Fibroblast of skin of left biceps (primary cell): ENCODE measurements around the gene P3H2.
"Not testable (repeated sequence)": the region's sequence is repeated elsewhere in the genome, so short reads cannot be mapped to it uniquely, and the experiment has no call there.

Experiments
- DNase-seq, 2 experiments: peaks; one replicate each; pipeline ENCODE4 v3.0.0-alpha.2; 2013; ENCODE audit warnings: low read depth in 2 of 2

The P3H2 gene

DNA sequence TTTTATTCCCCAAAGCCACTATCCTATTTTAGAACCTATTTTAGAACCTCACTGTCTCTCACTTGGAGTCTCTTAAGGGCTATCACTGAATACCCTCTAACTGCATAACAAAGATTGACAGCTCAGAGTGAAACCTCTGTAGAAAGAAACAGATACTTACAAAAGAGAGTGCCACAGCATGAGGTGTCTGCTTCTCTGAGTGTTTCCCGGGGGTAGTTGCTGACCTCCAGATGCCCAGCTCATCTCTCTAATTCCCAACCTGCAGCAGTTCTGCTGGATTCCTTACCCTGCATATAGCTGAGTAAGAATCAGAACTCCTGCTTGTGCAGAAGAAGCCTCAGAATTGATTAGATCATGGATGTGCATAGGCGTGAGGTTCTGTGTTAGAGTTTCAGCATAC, 34.5 kb downstream of the P3H2 start:
- DNase-seq, result no peak

- DNase-seq, result no peak
These were observed 35.7 kb downstream of the P3H2 start for GRCh38 chr3:190084983-190085382.

DNA sequence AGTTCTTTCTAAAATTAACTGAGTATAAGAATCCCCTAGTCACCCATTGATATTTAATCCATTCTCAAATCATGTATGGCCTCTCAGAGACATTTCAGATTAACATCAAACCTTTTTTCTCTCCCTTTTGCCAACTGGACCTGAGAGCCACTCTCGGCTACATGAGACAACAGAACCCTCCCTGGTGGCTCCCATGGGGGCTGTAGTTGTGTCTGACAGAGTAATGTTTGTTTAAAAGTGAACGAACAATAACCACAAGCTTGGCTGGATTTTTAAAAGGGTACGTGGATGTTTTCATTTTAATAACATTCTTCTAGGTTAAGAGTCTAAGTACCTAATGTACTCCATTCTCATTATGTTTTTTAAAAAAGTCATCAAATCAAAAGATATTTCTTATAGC, 37.1 kb downstream of the P3H2 start:
- no peak for DNase-seq

GRCh38 chr3:190081389-190081788, 39.3 kb downstream of the P3H2 start:
- no peak for DNase-seq

GRCh38 chr3:190079173-190079572, 41.5 kb downstream of the P3H2 start:
- not testable (repeated sequence) for DNase-seq

DNA sequence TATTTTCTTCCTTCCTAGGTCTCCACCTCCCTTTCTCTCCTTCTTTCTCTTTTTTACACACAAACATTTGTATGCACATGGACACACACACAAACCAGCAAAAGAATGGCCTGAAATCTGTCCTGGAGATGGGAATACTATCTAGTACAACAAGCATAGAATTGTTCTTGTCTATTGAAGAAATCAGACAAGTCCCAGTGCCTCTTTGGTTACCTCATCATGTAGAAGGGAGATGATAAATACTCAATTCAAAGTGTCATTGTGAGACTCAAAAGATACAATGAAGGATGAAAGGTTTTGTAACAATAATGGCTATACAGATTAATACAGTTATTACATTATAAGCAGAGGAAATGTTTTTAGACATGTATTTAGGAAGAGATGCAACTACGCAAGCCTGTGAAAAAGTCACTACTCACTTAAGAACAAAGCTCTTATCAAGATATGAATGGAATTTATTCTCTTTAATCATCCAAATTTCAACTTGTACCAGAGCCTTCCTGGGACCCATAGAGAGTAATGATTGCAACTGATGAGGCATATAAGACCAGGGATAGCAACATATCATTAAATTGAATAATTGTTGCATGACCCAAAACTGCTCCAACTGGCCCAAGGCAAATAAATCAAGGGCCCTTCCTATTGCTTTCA, 43.2 kb downstream of the P3H2 start:
- no peak for DNase-seq

- peak; percentile 91 to 92 for DNase-seq
These were observed 43.9 kb downstream of the P3H2 start for GRCh38 chr3:190076601-190077394.

DNA sequence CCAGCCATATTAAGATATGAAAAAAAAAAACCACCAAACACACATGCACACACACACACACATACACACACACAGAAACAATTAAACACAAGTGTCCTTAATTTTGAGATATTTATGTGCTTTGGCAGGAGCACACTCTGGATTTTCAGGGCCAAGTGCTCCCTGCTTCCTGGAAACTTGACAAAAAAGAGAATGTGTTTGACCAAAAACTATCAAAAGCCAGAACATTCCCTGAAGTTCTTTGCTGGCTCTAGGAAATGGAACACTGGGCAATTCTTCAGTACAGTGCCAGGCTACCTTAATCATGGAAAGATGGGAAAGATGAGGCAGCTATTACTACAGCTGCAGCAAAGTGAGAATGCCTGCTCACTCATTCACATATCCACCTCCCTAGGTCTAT, 44.6 kb downstream of the P3H2 start:
- DNase-seq, result peak; percentile 74 to 82

GRCh38 chr3:190074817-190075216, 45.9 kb downstream of the P3H2 start:
- DNase-seq, result no peak

GRCh38 chr3:190073264-190074008, 47.3 kb downstream of the P3H2 start:
- no peak for DNase-seq

DNA sequence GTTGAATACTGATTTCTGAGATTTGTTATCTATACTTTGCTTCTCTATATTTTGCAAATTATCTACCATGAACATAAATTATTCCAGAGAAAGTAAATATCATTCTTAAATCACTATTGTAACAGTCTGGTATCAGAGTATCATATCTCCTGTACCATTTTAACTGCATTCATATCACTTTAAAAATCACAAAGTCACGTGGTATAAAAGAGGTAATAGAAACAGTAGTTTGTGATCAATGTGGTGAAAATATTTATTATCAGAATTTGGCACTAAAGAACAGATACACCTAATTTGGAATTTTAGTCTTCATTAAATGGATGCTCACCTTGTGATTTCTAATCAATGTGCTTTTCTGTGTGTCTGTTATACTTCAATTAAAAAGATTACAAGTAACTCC, 47.8 kb downstream of the P3H2 start:
- DNase-seq, result no peak

DNA sequence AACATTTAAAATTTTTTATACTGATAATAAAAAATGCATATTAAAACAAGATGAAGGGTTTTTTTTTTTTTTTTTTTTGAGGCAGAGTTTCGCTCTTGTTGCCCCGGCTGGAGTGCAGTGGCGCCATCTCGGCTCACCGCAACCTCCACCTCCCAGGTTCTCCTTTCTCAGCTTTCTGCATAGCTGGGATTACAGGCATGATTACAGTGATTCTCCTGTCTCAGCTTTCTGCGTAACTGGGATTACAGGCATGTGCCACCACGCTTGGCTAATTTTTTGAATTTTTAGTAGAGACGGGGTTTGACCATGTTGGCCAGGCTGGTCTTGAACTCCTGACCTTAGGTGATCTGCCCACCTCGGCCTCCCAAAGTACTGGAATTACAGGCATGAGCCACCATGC, 48.8 kb downstream of the P3H2 start:
- not testable (repeated sequence) for DNase-seq

DNA sequence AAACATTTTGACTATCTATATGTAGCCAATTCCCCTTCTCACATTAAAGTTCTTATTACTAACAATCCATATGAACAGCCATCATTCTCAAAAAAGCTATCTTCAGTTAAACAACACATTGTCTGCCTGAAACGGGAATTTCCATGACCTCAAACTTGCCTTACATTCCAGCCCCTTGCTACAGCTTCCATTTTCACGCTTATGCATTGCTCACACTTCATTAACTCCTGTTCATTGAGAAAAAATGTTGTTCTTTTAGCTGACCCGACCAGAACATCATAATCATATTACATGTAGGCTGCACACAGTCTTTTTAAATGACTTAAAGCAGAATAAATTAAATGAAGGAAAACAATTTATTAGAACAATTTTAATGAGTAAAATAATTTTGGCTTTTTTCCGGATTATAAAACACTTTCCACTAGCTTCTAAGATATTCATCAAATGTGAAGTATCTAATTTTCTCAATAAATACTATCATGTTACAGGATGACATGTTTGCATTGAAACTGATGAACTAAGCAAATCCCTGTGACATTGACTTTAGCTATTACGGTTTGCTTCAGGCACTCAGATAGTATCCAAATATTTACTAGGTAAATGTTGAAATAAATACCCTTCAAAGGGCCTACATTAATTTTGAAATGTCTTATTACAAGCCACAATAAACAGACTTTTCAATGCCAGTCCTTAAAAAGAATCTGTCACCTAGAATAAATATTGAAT, 49.9 kb downstream of the P3H2 start:
- no peak for DNase-seq

DNA sequence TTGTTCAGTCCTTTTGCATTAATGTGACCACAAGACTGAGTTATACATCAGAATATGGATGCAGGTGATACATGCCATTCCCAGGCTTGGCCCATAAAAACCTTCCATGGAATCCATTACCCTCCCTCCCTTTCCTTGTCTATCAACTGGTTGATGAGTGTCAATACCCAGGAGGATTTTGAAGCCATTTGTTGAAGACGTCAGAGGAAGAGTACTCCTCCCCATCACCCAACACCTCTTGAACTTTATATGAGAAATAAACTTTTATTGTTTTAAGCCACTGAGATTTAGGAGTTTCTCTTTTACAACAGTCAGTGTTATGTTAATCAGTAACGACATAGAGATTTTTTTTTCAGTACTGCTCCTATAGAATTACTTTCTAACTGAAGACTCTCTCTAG, 55.5 kb downstream of the P3H2 start:
- no peak for DNase-seq

DNA sequence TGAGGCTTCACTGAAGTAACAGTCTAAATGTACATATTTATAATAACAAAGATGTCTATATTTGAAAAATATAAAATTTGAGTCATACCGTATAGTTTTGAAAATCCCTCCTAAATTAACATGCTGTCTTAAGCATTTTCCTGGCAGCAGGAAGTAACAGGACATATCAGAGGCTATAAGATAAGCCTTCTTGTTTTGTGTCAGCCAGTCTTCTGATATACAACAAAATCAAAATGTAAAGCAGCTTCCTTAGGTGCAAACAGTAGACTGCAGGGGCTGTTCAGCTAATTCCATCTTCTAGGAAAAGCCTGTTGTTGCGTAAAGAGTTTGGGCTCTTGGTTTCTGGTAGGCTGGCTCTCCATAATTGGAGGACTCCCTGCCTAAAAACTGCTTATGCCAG, 56.0 kb downstream of the P3H2 start:
- no peak for DNase-seq

DNA sequence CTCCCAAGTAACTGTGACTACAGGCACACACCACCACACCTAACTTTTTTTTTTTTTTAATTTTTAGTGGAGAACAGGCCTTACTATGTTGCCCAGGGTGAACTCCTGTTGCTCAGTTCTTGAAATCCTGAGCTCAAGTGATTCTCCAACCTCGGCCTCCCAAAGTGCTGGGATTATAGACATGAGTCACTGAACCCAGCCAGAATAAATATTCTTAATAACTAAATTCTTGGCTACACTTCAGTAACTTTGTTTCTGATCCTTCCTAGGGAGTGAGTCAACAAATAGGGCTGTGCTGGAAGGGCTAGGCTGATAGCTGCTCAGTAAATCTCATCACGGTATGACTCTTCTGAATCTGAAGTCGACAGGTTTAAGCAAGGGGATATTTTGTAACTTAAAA, 56.6 kb downstream of the P3H2 start:
- peak; percentile 86 to 88 for DNase-seq

- DNase-seq, result no peak
These were observed 57.2 kb downstream of the P3H2 start for GRCh38 chr3:190063490-190063889.

DNA sequence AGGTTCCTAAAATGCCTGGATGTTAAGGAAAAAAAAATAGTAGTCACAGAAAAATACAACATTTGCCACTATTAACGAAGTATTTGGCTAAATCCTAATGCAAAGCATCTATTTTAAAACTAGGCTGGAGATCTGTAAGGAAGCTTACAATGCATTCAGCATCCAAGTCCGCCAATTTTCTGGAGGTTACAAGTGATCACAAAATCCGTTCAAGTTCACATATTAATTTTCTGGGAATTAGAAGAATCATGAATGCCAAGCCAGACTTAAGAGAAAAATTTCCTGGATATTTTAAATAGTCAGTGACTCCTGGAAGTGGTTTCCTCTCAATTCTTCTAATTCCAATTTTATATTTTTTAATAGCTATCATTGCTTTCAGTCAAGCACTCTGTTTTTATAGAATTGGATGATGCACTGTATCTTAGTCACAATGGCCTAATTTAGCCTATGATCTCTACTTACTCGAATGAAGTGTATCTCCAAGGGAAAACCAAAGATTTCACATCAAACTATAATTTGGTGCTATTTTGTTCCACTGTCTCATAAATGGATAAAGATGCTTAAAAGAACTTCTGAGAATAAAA, 60.4 kb downstream of the P3H2 start:
- DNase-seq, result no peak

- no peak for DNase-seq
These were observed 61.5 kb downstream of the P3H2 start for GRCh38 chr3:190059242-190059590.

DNA sequence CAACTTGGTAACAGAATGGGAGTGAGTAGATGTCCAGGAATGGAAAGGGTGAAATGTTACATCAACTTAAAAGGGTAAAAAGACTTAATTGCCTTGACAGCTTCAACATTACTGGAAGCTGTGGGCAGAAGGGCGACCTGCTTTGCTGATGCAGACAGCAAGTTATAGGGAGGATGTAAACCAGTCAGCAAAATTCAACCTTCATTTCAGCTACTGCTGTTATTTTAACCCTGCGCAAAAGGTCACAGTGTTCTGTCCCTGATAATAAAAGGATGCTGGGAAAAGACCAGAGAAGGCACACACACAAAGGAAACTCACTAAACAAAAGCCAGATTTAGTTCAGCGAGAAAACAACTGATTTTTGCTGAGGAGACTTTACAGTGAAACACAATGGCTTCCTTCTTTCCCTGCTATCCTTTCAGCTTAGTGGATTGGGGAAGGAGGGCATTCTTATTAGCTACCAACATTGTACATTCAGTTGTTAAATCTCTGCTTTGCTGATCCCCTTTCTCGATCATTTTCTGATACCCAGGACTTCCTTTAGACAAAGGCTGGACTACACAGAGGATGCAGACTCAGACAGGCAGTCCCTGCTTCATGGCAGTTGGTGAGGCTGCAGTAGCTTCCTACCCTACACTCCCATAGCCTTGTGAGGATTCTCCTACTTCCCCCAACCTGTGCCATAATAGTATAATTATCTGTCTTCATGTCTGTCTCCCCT, 62.0 kb downstream of the P3H2 start:
- DNase-seq, result no peak

DNA sequence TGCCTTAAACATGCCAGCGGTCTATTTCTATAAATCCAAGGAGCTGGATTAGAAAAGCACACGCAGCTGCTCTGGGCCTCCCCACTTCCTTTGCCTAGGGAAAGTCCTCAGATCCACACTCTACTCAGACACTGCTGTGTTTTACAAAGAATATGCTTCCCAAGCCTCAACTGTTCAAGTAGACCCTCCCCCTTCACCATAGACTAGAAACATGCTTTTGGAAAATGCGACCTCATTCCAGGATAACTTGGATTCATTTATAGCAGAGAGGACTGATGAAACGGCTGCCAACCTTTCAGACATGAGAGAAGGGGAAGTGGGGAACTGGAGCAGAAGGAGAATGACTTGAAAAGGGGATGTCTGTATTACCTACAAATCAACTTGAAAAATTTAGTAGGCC, 64.0 kb downstream of the P3H2 start:
- peak in 1 of 2 experiments; percentile 59 for DNase-seq
